Stimulated activated CD4-positive, alpha-beta T cell treated with anti-CD3 and anti-CD28 coated beads, Interleukin-1b, Interleukin-23, amount 100 ng/mL, for 1 hour (primary cell): Measurements from ENCODE around the gene SLC18A2.

Source experiments
- DNase-seq, 2 donors: peaks; one replicate each; pipeline ENCODE4 v3.0.0-alpha.2; 2020; ENCODE audit warnings: low read depth in 2 of 2

SLC18A2 gene

DNA sequence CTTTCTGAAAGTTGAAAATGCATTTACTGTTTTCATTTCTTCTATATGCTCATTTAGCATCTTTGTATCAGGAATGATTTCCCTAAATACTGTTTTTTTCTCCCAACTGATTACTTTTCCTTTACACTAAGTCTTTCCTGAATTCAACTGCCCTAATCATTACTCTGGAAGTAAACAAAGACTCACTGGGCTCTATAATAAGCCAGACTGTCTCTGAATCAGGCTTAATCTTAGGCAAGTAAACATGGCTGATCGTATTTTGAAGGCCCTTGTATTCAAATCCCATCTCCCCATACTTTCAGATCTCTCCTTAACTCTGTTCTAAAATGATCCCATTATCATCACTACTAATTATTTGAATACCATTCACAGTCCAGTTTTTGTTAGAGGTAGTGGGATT is 72.7 kb downstream of the SLC18A2 start:
- DNase-seq, result no peak

DNA sequence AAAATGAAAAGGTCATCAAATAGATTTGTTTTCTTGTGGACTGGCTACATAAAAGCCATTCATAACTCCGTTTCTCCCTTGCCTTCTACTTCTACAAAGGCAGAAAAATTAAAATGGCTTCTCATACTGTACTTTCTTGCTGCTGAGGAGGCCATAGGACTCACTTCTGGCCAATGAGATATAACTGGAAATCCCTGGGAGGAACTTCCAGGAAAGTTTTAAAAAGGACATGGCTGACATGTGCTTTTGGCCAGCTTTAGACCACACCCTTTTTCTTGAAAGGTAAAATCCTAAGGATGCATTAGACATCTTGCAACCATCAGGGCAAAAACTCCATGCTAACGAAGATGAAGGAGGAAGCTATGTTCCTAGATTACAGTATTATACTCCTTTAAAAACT is 75.8 kb downstream of the SLC18A2 start:
- no peak for DNase-seq

DNA sequence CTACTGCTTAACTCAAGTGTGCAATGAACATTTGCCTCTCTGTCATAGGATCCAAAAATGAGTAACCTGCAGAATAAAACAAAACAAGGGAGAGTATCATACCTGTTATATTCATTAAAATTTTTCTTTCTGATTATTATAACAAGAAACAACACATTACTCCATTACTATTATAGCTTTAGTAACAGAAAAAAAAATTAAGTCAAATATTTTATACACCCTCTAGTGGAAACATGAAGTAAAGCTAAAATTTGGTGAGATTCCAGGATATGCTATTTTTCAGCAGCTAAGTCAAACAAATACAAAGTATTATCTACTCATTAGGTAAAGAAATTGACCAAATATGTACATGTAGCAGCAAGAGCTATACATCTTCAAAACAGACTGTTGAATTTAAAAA is 78.0 kb downstream of the SLC18A2 start:
- no peak for DNase-seq

DNA sequence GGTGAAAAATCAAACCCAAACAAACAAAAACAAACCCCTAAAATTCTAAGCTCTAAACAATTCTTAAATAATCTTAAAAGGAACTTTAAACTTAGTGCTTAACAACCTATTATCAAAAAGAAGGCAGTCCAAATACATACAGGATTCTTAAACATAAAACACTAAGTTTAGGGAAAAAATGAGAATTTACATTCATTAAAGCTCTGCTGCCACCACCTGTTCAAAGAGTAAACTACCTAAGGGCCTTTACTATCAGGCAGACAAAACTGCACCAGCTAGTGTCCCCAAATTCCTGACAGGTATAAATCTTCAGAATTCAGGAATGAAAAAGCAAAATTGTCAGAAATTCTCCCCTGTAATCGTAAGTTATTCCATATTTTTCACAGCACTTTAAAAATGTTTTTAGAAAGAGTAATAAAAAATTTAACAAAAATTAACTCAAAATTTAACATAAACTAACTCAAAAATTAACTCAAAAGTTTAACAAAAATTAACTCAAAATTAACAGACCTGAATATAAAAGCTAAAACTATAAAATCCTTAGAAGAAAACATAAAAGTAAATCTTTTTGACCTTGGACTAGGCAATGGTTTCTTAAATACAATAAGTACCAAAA is 79.2 kb downstream of the SLC18A2 start:
- DNase-seq, result no peak

DNA sequence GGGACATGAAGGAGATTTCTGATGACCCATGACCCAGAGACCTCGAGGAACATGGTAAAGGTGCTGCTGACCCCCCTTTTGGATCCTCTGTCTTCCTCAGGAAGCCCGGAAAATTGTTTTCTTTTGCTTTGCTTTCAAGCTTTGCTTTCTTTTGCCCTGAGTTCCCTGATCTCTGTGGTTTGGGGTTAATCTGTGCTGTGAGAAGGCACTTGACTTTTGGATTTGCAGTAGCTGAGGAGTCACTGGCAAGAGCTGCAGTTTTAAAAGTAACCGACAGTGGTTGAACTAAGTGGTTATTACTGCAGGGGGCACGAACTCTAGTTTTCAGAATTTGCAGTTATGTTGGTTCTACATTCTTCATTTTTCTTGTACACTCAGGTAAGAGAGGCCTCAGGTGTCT is 81.3 kb downstream of the SLC18A2 start:
- no peak for DNase-seq

DNA sequence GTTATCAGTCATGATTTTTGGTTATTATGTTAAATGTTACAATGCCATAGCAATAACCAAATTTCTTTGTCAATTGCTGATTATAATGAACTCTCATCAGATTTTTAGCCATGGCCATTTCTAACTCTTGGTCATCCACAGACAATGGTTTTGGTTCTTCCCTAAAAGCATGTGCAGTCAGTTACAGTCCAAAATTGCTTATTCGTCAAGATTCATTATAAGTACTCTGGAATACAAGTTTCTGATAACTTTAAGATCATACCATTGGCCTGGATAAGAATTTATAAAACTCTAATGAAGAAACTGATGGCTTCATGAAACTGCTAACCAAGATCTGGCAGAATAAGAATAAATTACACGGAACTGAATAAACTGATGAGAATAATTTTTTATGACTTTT is 83.5 kb downstream of the SLC18A2 start:
- DNase-seq, result no peak

DNA sequence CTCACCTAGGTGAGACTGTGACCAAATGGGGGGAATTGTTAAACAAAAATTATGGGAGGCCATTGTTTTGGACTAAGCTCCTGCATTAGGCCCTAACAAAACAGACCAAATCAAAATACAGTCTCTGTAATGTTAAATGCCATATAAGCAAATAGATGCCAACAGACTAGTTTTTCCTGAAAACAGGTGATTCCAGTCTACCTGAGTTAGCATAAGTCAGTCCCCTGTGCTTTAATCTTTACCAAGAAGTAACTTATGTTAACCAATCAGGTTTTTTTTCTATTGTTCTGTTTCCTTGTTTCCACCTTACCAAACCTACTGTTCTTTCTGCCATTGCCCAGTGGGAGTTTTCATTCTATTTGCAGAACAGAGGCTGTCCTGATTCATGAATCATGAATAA is 86.3 kb downstream of the SLC18A2 start:
- DNase-seq, result no peak
